ENCODE results near the gene JMJD8. TPM values are rescaled to one million over a fixed set of nuclear protein-coding genes. Genes with fewer than 3 reads are reported as not detected.

Gene JMJD8
- polyA plus RNA-seq, 3 donors: 28.7 to 45.3 (median 33.5) TPM

DNA sequence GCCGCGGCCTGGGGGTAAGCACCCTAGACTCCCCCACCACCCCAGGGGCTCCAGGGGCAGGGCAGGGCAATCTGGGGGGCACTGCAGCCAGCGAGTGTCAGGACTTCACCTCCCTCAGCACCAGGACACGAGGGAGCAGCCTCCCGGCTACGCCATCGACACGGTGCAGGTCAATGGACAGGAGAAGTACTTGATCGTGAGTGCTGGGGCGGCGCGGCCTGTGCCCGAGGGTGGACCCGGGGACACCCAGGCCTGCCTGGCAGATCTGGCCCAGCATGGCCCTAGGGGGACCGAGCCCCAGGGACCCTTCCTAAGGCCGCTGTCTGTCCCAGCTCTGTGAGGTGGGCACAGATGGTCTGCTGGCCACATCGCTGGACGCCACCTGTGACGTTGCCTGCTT is 11.8 kb downstream of the JMJD8 start:
- DNase-seq: no peak
- H3K36me3 ChIP-seq (replicated peaks in 1 of 2; ENCODE audit: control insufficient read depth in 1 of 2, insufficient read depth in 2 of 2, low read length in 2 of 2): peaks cover 48 to 50% of the 10 kb centered on the region in 2 donors
- peaks cover 3 to 27% of the 10 kb centered on the region in 2 donors for H3K27me3 ChIP-seq (ENCODE audit: control insufficient read depth in 2 of 2, insufficient read depth in 2 of 2, low read length in 2 of 2)
- Mint-ChIP-seq H3K27ac (no peak overlapping the region), H3K4me1 (peaks cover 17% of the 10 kb centered on the region), H3K36me3 (peaks cover 30 to 47% of the 10 kb centered on the region in 2 donors), H3K9me3 (peaks cover 0 to 5% (median 0%) of the 10 kb centered on the region in 7 donors), H3K27me3 (ENCODE audit: low read depth in 3 of 3) (peaks cover 20 to 31% (median 23%) of the 10 kb centered on the region in 3 donors), H3K4me3 (no peak overlapping the region)
- intact Hi-C loops (cut with micrococcal nuclease): no loop called here
- TF ChIP-seq, protein P1, sequence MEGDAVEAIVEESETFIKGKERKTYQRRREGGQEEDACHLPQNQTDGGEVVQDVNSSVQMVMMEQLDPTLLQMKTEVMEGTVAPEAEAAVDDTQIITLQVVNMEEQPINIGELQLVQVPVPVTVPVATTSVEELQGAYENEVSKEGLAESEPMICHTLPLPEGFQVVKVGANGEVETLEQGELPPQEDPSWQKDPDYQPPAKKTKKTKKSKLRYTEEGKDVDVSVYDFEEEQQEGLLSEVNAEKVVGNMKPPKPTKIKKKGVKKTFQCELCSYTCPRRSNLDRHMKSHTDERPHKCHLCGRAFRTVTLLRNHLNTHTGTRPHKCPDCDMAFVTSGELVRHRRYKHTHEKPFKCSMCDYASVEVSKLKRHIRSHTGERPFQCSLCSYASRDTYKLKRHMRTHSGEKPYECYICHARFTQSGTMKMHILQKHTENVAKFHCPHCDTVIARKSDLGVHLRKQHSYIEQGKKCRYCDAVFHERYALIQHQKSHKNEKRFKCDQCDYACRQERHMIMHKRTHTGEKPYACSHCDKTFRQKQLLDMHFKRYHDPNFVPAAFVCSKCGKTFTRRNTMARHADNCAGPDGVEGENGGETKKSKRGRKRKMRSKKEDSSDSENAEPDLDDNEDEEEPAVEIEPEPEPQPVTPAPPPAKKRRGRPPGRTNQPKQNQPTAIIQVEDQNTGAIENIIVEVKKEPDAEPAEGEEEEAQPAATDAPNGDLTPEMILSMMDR (IDR thresholded peaks at IDR 0.05): no peak
- no peak overlapping the region for H3K4me2 ChIP-seq (replicated peaks; ENCODE audit: extremely low read depth, low read length, poor library complexity, severe bottlenecking)
- H4K20me1 ChIP-seq (ENCODE audit: insufficient read depth, low read length): peaks cover 60% of the 10 kb centered on the region
- peaks cover 22 to 29% of the 10 kb centered on the region in 2 donors for H3K4me1 ChIP-seq (ENCODE audit: control insufficient read depth in 1 of 2, insufficient read depth in 2 of 2, low read length in 2 of 2)
- H3K79me2 ChIP-seq (ENCODE audit: insufficient read depth, low read length): peaks cover 20% of the 10 kb centered on the region
- no peak overlapping the region for H3K4me3 ChIP-seq (replicated peaks in 1 of 3; ENCODE audit: low read depth in 2 of 3, low read length in 3 of 3)
- WGBS (ENCODE audit: insufficient coverage): over 99% methylated on average over 15 of the region's 19 CpGs
- H2AFZ ChIP-seq (ENCODE audit: insufficient read depth, low read depth, low read length, poor library complexity, severe bottlenecking): no peak overlapping the region
- no peaks in the 10 kb centered on the region for H3K9me3 ChIP-seq (replicated peaks in 1 of 2; ENCODE audit: control insufficient read depth in 1 of 2, insufficient read depth in 1 of 2, low read length in 2 of 2)
- H3K27ac ChIP-seq (ENCODE audit: low read depth in 1 of 2, low read length in 2 of 2): no peak overlapping the region
- no peak overlapping the region for H3K9ac ChIP-seq (ENCODE audit: insufficient read depth, low read length, poor library complexity, severe bottlenecking)

DNA sequence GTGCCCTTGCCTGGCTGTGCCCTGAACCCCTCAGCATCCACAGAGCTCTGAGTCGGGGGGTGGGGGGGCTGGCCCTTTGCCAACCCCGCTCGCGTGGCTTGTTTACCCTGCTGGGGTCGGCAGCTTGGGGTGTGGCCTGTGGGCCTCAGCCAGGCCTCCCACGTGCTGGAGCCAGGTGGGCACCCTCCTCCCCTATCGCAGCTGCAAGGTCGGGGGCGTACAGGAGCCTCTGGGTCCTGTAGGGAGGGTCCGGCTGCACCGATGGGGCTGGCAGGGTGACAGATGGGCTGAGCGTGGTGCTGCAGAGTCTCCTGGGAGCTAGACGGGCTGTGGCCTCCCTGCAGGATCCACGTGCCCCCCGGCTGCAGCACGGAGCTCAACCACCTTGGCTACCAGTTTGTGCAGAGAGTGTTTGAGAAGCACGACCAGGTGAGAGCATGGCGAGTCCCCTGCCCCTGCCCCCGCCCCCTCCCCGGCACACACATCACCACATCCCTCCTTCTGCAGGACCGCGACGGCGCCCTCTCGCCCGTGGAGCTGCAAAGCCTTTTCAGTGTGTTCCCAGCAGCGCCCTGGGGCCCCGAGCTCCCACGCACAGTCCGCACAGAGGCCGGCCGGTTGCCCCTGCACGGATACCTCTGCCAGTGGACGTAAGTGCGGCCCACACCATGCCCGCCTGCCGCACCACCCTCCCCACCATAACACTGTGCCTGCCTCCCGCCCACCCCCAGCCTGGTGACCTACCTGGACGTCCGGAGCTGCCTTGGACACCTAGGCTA is 12.6 kb downstream of the JMJD8 start:
- no peak overlapping the region for H3K4me3 Mint-ChIP-seq
- no peak for DNase-seq
- Histone ChIP-seq H3K4me1 (ENCODE audit: control insufficient read depth in 1 of 2, insufficient read depth in 2 of 2, low read length in 2 of 2) (peaks cover 24 to 31% of the 10 kb centered on the region in 2 donors), H3K27ac (ENCODE audit: low read depth in 1 of 2, low read length in 2 of 2) (no peak overlapping the region), H3K9me3 (replicated peaks in 1 of 2; ENCODE audit: control insufficient read depth in 1 of 2, insufficient read depth in 1 of 2, low read length in 2 of 2) (no peaks in the 10 kb centered on the region), H3K4me2 (replicated peaks; ENCODE audit: extremely low read depth, low read length, poor library complexity, severe bottlenecking) (no peak overlapping the region), H3K4me3 (replicated peaks in 1 of 3; ENCODE audit: low read depth in 2 of 3, low read length in 3 of 3) (no peak overlapping the region), H2AFZ (ENCODE audit: insufficient read depth, low read depth, low read length, poor library complexity, severe bottlenecking) (no peak overlapping the region), H3K36me3 (replicated peaks in 1 of 2; ENCODE audit: control insufficient read depth in 1 of 2, insufficient read depth in 2 of 2, low read length in 2 of 2) (peaks cover 48 to 50% of the 10 kb centered on the region in 2 donors), H3K27me3 (ENCODE audit: control insufficient read depth in 2 of 2, insufficient read depth in 2 of 2, low read length in 2 of 2) (peaks cover 3 to 18% of the 10 kb centered on the region in 2 donors), H4K20me1 (ENCODE audit: insufficient read depth, low read length) (peaks cover 60% of the 10 kb centered on the region), H3K9ac (ENCODE audit: insufficient read depth, low read length, poor library complexity, severe bottlenecking) (no peak overlapping the region), H3K79me2 (ENCODE audit: insufficient read depth, low read length) (peaks cover 20% of the 10 kb centered on the region)
- H3K4me1 Mint-ChIP-seq: peaks cover 17% of the 10 kb centered on the region
- H3K36me3 Mint-ChIP-seq: peaks cover 30 to 47% of the 10 kb centered on the region in 2 donors
- peaks cover 0 to 5% (median 0%) of the 10 kb centered on the region in 7 donors for H3K9me3 Mint-ChIP-seq
- H3K27ac Mint-ChIP-seq: no peak overlapping the region
- intact Hi-C loops (cut with micrococcal nuclease): no loop called here
- WGBS (ENCODE audit: insufficient coverage): 94% methylated on average over 27 of the region's 40 CpGs
- TF ChIP-seq, protein P1 (IDR thresholded peaks at IDR 0.05): no peak
- H3K27me3 Mint-ChIP-seq (ENCODE audit: low read depth in 3 of 3): peaks cover 15 to 23% (median 17%) of the 10 kb centered on the region in 3 donors
